ENCODE data around the gene XPR1.

- TF ChIP-seq CTCF (IDR thresholded peaks at IDR 0.05; ENCODE audit: extremely low read depth in 1 of 2, insufficient read depth in 1 of 2, low read depth in 1 of 2, low read length in 2 of 2) (no peak), POLR2A (IDR thresholded peaks at IDR 0.05; ENCODE audit: low read depth, low read length) (no peak), POLR2AphosphoS5 (IDR thresholded peaks at IDR 0.05; ENCODE audit: insufficient read depth, low read depth, low read length) (no peak), MAX (IDR thresholded peaks at IDR 0.05; ENCODE audit: insufficient read depth, insufficient read length) (no peak), FOS (IDR thresholded peaks at IDR 0.05; ENCODE audit: borderline replicate concordance, insufficient read depth, low read length) (no peak), EZH2 (IDR thresholded peaks at IDR 0.05; ENCODE audit: borderline replicate concordance, low read depth, low read length, severe bottlenecking) (no peak), GATA2 (IDR thresholded peaks at IDR 0.05; ENCODE audit: insufficient read depth, insufficient read length, low read depth, low read length) (no peak), JUN (IDR thresholded peaks at IDR 0.05; ENCODE audit: borderline replicate concordance, insufficient read depth, insufficient read length, low read depth) (no peak), MYC (IDR thresholded peaks at IDR 0.05; ENCODE audit: low read depth, low read length) (no peak)
Measured at GRCh38 chr1:180887841-180888240, 256.0 kb downstream of the XPR1 start.

All from endothelial cell of umbilical vein (primary cell).